CD4-positive, CD25-positive, alpha-beta regulatory T cell (primary cell): ENCODE data around the gene CALN1. TPM values are rescaled to one million over a fixed set of nuclear protein-coding genes. Genes with fewer than 3 reads are reported as not detected.

Experiments
- ATAC-seq, 2 donors: fragments of 150-1000 bp; cut with Tn5 transposase; one replicate each; pipeline ENCODE4 v1.10.0; 2021; ENCODE audit warnings: low read depth in 2 of 2, moderate number of reproducible peaks in 2 of 2, moderate library complexity in 1 of 2
- DNase-seq, 3 donors: peaks; one replicate each; pipeline versions ENCODE4 v3.0.0 to v3.0.0-alpha.2; 2012 to 2022; ENCODE audit warnings: mixed read lengths in 1 of 3
- H3K27ac ChIP-seq: one replicate; pipeline ENCODE4 v1.7.0; 2013; ENCODE audit warnings: mild to moderate bottlenecking, low read length; ENCODE audit not compliant: insufficient read depth, poor library complexity, severe bottlenecking
- H3K27me3 ChIP-seq: one replicate; pipeline ENCODE4 v1.7.0; 2013; ENCODE audit warnings: low read length; ENCODE audit not compliant: control insufficient read depth, insufficient read depth
- H3K36me3 ChIP-seq: one replicate; pipeline ENCODE4 v1.7.0; 2013; ENCODE audit warnings: mild to moderate bottlenecking, low read length, moderate library complexity; ENCODE audit not compliant: control insufficient read depth, insufficient read depth
- H3K4me1 ChIP-seq: 2 replicates; pipeline ENCODE4 v1.7.0; 2013; ENCODE audit warnings: mild to moderate bottlenecking, low read length; ENCODE audit not compliant: insufficient read depth, control insufficient read depth, poor library complexity, severe bottlenecking
- H3K4me3 ChIP-seq: one replicate; pipeline ENCODE4 v1.7.0; 2013; ENCODE audit warnings: low read depth, mild to moderate bottlenecking, low read length, moderate library complexity
- H3K9me3 ChIP-seq, 2 experiments: 1 replicate in 1 of 2; 2 replicates in 1 of 2; pipeline ENCODE4 v1.7.0; 2013; ENCODE audit warnings: low read length in 2 of 2, mild to moderate bottlenecking in 1 of 2, moderate library complexity in 1 of 2; ENCODE audit not compliant: control insufficient read depth in 2 of 2
- H3K27ac Mint-ChIP-seq, 3 donors: one replicate each; pipeline ENCODE4 v1.8.0; 2020 to 2022; ENCODE audit warnings: mild to moderate bottlenecking in 3 of 3, mixed read lengths in 3 of 3, moderate library complexity in 2 of 3
- H3K27me3 Mint-ChIP-seq: one replicate; pipeline ENCODE4 v1.8.0; 2022; ENCODE audit warnings: mild to moderate bottlenecking, mixed read lengths
- H3K36me3 Mint-ChIP-seq: one replicate; pipeline ENCODE4 v1.8.0; 2020; ENCODE audit warnings: mixed read lengths
- H3K4me1 Mint-ChIP-seq, 4 donors: one replicate each; pipeline ENCODE4 v1.8.0; 2020 to 2022; ENCODE audit warnings: mixed read lengths in 4 of 4, mild to moderate bottlenecking in 1 of 4
- H3K4me3 Mint-ChIP-seq, 4 donors: one replicate each; pipeline ENCODE4 v1.8.0; 2020 to 2022; ENCODE audit warnings: mild to moderate bottlenecking in 4 of 4, mixed read lengths in 4 of 4, moderate library complexity in 3 of 4
- H3K9me3 Mint-ChIP-seq, 7 donors: one replicate each; pipeline ENCODE4 v1.8.0; 2020 to 2022; ENCODE audit warnings: mixed read lengths in 7 of 7, mild to moderate bottlenecking in 3 of 7, moderate library complexity in 2 of 7
- polyA plus RNA-seq, 4 donors: library from polyadenylated mRNA; unstranded; fragments of 300-500 nt; fragmentation: Illumina TruSeq; gene quantifications; one replicate each; pipeline ENCODE4 v1.2.3, GENCODE V29; 2021
- total RNA-seq: library from RNA; stranded (reverse); gene quantifications from one replicate; pipeline ENCODE4 v1.2.3, GENCODE V29; 2022

Gene CALN1
- total and polyA plus RNA-seq, 5 donors from 2014 or later = 0.52 TPM; not detected in 4

DNA sequence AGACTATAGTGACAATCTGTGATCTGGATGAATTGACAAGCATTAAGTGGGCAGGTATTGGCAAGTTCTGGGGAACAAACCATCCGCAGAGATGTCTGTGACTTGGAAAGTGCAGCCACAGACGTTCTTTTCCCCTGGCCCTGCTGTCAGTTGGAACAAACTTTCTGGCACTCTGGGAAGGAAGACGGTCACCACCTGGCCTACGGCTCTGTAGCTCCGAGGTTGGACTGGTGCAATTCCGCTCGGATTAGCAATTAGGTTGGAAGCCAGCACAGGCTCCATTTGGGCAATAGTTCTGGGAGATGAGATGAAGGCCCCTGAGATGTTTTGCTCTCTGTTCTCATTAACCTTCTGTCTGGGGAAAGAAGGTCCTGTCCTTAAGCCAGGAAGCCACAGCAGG, 437.5 kb downstream of the CALN1 start:
- Histone ChIP-seq H3K9me3 (no peaks in the 10 kb centered on the region), H3K4me3 (no peak overlapping the region), H3K27me3 (no peaks in the 10 kb centered on the region), H3K36me3 (no peaks in the 10 kb centered on the region), H3K4me1 (no peaks in the 10 kb centered on the region), H3K27ac (no peak overlapping the region)
- H3K4me3 Mint-ChIP-seq = no peak overlapping the region
- peaks cover 0 to 6% (median 0%) of the 10 kb centered on the region in 4 donors for H3K4me1 Mint-ChIP-seq
- H3K9me3 Mint-ChIP-seq = peaks cover 0 to 7% (median 3%) of the 10 kb centered on the region in 7 donors
- no peak overlapping the region for H3K27ac Mint-ChIP-seq
- no peaks in the 10 kb centered on the region for H3K36me3 Mint-ChIP-seq
- no peak for ATAC-seq
- no peak for DNase-seq
- H3K27me3 Mint-ChIP-seq = no peaks in the 10 kb centered on the region

DNA sequence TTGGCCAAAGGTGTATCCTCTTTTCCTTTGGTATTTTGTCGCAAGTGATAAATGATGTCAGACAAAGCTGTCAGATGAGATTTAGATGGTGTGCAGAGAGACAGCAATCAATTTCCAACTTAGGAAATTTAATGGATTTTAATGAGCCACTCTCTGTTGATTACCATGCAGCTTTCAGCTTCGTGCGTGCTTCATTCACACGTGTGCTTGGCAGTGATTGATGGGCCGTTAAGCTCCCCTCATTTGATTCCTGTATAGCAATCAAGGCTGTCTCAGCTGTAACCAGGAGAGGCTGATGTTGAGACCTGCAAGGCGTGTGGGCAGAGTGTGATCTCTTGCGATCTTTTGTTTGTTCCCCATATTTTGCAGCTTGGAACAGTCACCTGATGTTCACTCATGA, 439.6 kb downstream of the CALN1 start:
- no peaks in the 10 kb centered on the region for H3K4me1 ChIP-seq
- ATAC-seq (no peak), DNase-seq (no peak)
- H3K27ac Mint-ChIP-seq = no peak overlapping the region
- no peaks in the 10 kb centered on the region for H3K36me3 Mint-ChIP-seq
- no peaks in the 10 kb centered on the region for H3K27me3 Mint-ChIP-seq
- no peaks in the 10 kb centered on the region for H3K27me3 ChIP-seq
- H3K4me1 Mint-ChIP-seq = peaks cover 0 to 6% (median 0%) of the 10 kb centered on the region in 4 donors
- H3K4me3 ChIP-seq = no peak overlapping the region
- H3K27ac ChIP-seq = no peak overlapping the region
- no peaks in the 10 kb centered on the region for H3K9me3 ChIP-seq
- peaks cover 0 to 9% (median 5%) of the 10 kb centered on the region in 7 donors for H3K9me3 Mint-ChIP-seq
- H3K36me3 ChIP-seq = no peaks in the 10 kb centered on the region
- no peak overlapping the region for H3K4me3 Mint-ChIP-seq

DNA sequence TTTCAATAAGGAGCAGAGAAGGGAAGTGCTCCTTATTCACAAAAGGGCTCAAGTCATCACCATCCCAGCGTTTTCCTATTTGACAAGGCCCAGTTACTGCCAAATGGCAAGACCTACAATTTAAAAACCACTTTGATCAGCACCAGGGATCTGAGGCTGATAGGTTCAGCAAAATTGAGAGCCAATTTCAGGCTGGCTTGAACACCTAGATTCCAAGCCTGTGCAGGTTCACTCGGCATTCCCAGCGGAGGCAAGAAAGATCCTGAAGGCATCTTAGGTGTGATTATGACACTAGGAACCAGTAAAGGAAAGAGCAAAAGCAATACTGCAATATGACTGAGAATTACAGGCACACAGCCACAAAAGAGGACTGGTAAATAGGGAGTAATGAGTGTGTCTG, 441.4 kb downstream of the CALN1 start:
- DNase-seq = no peak
- Mint-ChIP-seq H3K27ac (no peak overlapping the region), H3K4me1 (no peaks in the 10 kb centered on the region), H3K4me3 (no peak overlapping the region), H3K27me3 (no peaks in the 10 kb centered on the region), H3K36me3 (no peaks in the 10 kb centered on the region), H3K9me3 (peaks cover 0 to 8% (median 2%) of the 10 kb centered on the region in 7 donors)
- no peak overlapping the region for H3K4me3 ChIP-seq
- no peak for ATAC-seq
- no peaks in the 10 kb centered on the region for H3K27me3 ChIP-seq
- H3K27ac ChIP-seq = no peak overlapping the region
- H3K36me3 ChIP-seq = no peaks in the 10 kb centered on the region
- H3K9me3 ChIP-seq = no peaks in the 10 kb centered on the region
- H3K4me1 ChIP-seq = no peaks in the 10 kb centered on the region

DNA sequence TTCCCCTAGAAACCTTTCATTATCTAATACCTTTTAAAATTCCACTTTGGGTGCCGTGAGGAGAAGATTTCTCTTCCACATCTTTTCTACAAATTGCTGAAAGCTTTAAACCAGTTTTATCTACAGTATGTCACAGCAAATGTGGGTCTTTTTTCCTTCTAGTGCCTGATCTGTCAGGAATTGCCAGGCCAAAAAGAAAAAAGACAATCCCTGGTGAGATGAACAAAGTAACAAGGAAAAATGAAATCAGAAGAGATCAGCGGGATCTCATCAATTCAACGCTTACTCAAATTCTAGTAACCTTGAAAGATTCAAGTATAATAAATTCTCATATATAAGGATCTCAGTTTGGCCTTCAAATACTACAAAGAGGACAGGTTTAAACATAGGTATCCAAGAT, 449.5 kb downstream of the CALN1 start:
- H3K9me3 ChIP-seq = no peaks in the 10 kb centered on the region
- Mint-ChIP-seq H3K9me3 (peaks cover 0 to 10% (median 4%) of the 10 kb centered on the region in 7 donors), H3K4me1 (no peaks in the 10 kb centered on the region), H3K27me3 (no peaks in the 10 kb centered on the region), H3K27ac (no peak overlapping the region), H3K4me3 (no peak overlapping the region), H3K36me3 (no peaks in the 10 kb centered on the region)
- H3K27me3 ChIP-seq = no peaks in the 10 kb centered on the region
- no peak overlapping the region for H3K4me3 ChIP-seq
- H3K27ac ChIP-seq = no peak overlapping the region
- DNase-seq (no peak), ATAC-seq (no peak)
- H3K36me3 ChIP-seq = no peaks in the 10 kb centered on the region
- no peaks in the 10 kb centered on the region for H3K4me1 ChIP-seq

DNA sequence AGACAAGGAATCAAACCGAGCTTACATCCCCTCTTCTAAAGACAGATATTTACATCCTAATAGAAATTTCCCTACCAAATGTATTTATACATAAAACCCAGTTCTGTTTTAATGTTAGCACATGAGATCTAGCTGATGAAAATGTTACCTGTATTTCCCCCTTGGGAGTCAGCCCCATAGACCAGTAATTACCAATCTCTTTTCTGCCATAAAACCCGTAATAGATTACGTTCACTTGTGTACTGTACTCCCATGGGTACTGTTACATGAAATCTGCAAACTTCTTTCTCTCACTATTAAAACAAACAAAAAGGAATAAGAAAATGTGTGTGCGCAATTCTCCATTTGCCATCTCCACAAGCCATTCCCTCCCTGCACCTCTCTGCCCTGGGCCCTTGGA, 450.9 kb downstream of the CALN1 start:
- no peaks in the 10 kb centered on the region for H3K4me1 Mint-ChIP-seq

DNA sequence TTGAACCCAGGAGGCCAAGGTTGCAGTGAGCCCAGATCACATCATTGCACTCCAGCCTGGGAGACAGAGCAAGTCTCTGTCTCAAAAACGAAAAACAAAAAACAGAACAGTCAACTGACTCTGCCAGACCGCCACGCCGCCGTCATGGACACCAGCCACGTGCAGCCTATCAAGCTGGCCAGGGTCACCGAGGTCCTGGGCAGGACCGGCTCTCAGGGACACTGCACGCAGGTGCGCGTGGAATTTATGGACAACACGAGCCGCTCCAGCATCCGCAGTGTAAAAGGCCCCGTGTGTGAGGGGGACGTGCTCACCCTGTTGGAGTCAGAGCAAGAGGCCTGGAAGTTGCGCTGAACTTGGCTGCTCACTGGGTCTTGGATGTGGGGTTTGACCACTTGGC, 470.0 kb downstream of the CALN1 start:
- Histone ChIP-seq H3K9me3 (peaks cover 0 to 2% of the 10 kb centered on the region in 2 experiments), H3K4me1 (no peaks in the 10 kb centered on the region), H3K4me3 (no peak overlapping the region), H3K36me3 (no peaks in the 10 kb centered on the region), H3K27ac (no peak overlapping the region), H3K27me3 (no peaks in the 10 kb centered on the region)
- no peaks in the 10 kb centered on the region for H3K36me3 Mint-ChIP-seq
- ATAC-seq (no peak), DNase-seq (no peak)
- H3K27ac Mint-ChIP-seq = no peak overlapping the region
- H3K4me1 Mint-ChIP-seq = no peaks in the 10 kb centered on the region
- H3K9me3 Mint-ChIP-seq = peaks cover 0 to 11% (median 6%) of the 10 kb centered on the region in 7 donors
- no peak overlapping the region for H3K4me3 Mint-ChIP-seq
- H3K27me3 Mint-ChIP-seq = no peaks in the 10 kb centered on the region

More for the DNA sequence above, 450.9 kb downstream of the CALN1 start:
- no peak overlapping the region for H3K4me3 Mint-ChIP-seq
- H3K9me3 Mint-ChIP-seq = peaks cover 0 to 10% (median 4%) of the 10 kb centered on the region in 7 donors
- no peaks in the 10 kb centered on the region for H3K36me3 Mint-ChIP-seq
- H3K27ac ChIP-seq = no peak overlapping the region
- ATAC-seq = no peak
- no peak overlapping the region for H3K27ac Mint-ChIP-seq
- no peak for DNase-seq
- no peaks in the 10 kb centered on the region for H3K36me3 ChIP-seq
- no peaks in the 10 kb centered on the region for H3K9me3 ChIP-seq
- H3K4me3 ChIP-seq = no peak overlapping the region
- H3K27me3 ChIP-seq = no peaks in the 10 kb centered on the region
- H3K27me3 Mint-ChIP-seq = no peaks in the 10 kb centered on the region
- no peaks in the 10 kb centered on the region for H3K4me1 ChIP-seq

DNA sequence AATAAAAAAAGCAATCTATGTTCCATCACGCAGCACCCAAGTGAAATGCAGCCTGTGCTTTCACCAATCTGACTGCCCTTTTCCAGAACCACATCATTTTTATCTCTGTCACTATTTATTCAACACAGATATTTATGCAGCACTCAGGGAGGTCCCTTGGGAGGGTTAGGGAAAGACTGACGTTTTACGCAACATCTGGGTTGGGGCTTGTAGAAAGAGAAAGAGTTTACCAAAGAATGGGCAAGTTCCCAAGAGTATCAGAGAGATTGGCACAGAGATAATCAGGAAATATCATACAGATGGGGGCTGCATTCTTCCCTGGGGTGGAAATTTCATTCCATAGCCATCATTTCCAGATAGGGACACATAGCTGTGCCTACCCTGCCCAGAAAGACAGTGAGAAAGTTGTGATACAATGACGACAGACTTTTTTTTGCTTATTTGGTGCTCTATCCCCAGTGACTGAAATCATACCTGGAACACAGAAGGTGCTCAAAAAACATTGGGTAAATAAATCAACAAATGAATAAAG, 474.2 kb downstream of the CALN1 start:
- Mint-ChIP-seq H3K36me3 (no peaks in the 10 kb centered on the region), H3K27ac (no peak overlapping the region), H3K4me1 (no peaks in the 10 kb centered on the region), H3K9me3 (peaks cover 0 to 30% (median 9%) of the 10 kb centered on the region in 7 donors), H3K27me3 (no peaks in the 10 kb centered on the region), H3K4me3 (no peak overlapping the region)
- DNase-seq (no peak), ATAC-seq (no peak)
- H3K27me3 ChIP-seq = no peaks in the 10 kb centered on the region
- H3K36me3 ChIP-seq = no peaks in the 10 kb centered on the region
- peaks cover 0 to 4% of the 10 kb centered on the region in 2 experiments for H3K9me3 ChIP-seq
- H3K27ac ChIP-seq = no peak overlapping the region
- H3K4me3 ChIP-seq = no peak overlapping the region
- H3K4me1 ChIP-seq = no peaks in the 10 kb centered on the region

DNA sequence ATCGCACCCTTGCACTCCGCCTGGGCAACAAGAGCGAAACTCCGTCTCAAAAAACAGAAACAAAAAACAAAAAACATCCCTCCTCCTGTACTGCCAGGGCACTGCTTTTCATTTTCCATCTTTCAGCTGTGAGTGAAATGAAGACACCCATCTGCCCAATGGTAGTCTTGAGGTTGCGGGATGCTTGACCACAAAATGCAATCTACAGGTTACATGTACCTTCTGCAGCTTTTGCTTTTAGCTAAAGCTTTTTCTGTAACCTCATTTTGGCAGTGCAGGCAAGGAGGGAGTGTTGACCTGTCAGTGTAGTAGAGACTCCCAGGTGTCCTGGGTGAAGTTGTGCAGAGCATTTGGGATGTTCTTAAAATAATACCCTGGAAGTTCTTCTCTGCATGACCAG, 476.5 kb downstream of the CALN1 start:
- peaks cover 0 to 28% (median 7%) of the 10 kb centered on the region in 7 donors for H3K9me3 Mint-ChIP-seq
- no peak overlapping the region for H3K4me3 Mint-ChIP-seq
- H3K27me3 ChIP-seq = no peaks in the 10 kb centered on the region
- no peaks in the 10 kb centered on the region for H3K36me3 ChIP-seq
- no peak for ATAC-seq
- no peak for DNase-seq
- H3K36me3 Mint-ChIP-seq = no peaks in the 10 kb centered on the region
- no peaks in the 10 kb centered on the region for H3K4me1 Mint-ChIP-seq
- H3K27ac Mint-ChIP-seq = no peak overlapping the region
- no peak overlapping the region for H3K4me3 ChIP-seq
- H3K4me1 ChIP-seq = no peaks in the 10 kb centered on the region
- H3K27ac ChIP-seq = no peak overlapping the region
- H3K27me3 Mint-ChIP-seq = no peaks in the 10 kb centered on the region
- H3K9me3 ChIP-seq = peaks cover 0 to 4% of the 10 kb centered on the region in 2 experiments
